ENCODE data around the gene TC2N.

TC2N gene

GRCh38 chr14:91843437-91843836, 23.9 kb downstream of the TC2N start:
- Histone ChIP-seq H3K36me3 (ENCODE audit: insufficient read depth, low read length) (no peaks in the 10 kb centered on the region), H3K4me1 (ENCODE audit: insufficient read depth, low read length) (no peaks in the 10 kb centered on the region), H3K9ac (ENCODE audit: low read depth, low read length) (no peak overlapping the region), H3K9me3 (ENCODE audit: control insufficient read depth, insufficient read depth, low read length) (no peaks in the 10 kb centered on the region)

GRCh38 chr14:91841065-91841464, 26.3 kb downstream of the TC2N start:
- no peaks in the 10 kb centered on the region for H3K36me3 ChIP-seq (ENCODE audit: insufficient read depth, low read length)
- H3K9ac ChIP-seq (ENCODE audit: low read depth, low read length) = no peak overlapping the region
- H3K4me1 ChIP-seq (ENCODE audit: insufficient read depth, low read length) = no peaks in the 10 kb centered on the region
- H3K9me3 ChIP-seq (ENCODE audit: control insufficient read depth, insufficient read depth, low read length) = no peaks in the 10 kb centered on the region

- no peaks in the 10 kb centered on the region for H3K9me3 ChIP-seq (ENCODE audit: control insufficient read depth, insufficient read depth, low read length)
- H3K4me1 ChIP-seq (ENCODE audit: insufficient read depth, low read length) = no peaks in the 10 kb centered on the region; the same call in 1 of the 2 replicates
- no peaks in the 10 kb centered on the region for H3K36me3 ChIP-seq (ENCODE audit: insufficient read depth, low read length)
- H3K9ac ChIP-seq (ENCODE audit: low read depth, low read length) = no peak overlapping the region
Observed at GRCh38 chr14:91839749-91840148, 27.6 kb downstream of the TC2N start.

GRCh38 chr14:91837076-91837475, 30.3 kb downstream of the TC2N start:
- peaks cover 4% of the 10 kb centered on the region; the same call in 1 of the 2 replicates for H3K4me1 ChIP-seq (ENCODE audit: insufficient read depth, low read length)
- no peaks in the 10 kb centered on the region for H3K9me3 ChIP-seq (ENCODE audit: control insufficient read depth, insufficient read depth, low read length)
- H3K9ac ChIP-seq (ENCODE audit: low read depth, low read length) = peak overlapping the region; percentile 55
- no peaks in the 10 kb centered on the region for H3K36me3 ChIP-seq (ENCODE audit: insufficient read depth, low read length)

- Histone ChIP-seq H3K4me1 (ENCODE audit: insufficient read depth, low read length) (peaks cover 7% of the 10 kb centered on the region; the same call in 1 of the 2 replicates), H3K9me3 (ENCODE audit: control insufficient read depth, insufficient read depth, low read length) (no peaks in the 10 kb centered on the region), H3K36me3 (ENCODE audit: insufficient read depth, low read length) (no peaks in the 10 kb centered on the region), H3K9ac (ENCODE audit: low read depth, low read length) (peak overlapping the region; percentile 86)
Observed at GRCh38 chr14:91835920-91836843, 31.2 kb downstream of the TC2N start.

- Histone ChIP-seq H3K9ac (ENCODE audit: low read depth, low read length) (peak overlapping the region; percentile 86), H3K4me1 (ENCODE audit: insufficient read depth, low read length) (peaks cover 7% of the 10 kb centered on the region; the same call in 1 of the 2 replicates), H3K36me3 (ENCODE audit: insufficient read depth, low read length) (no peaks in the 10 kb centered on the region), H3K9me3 (ENCODE audit: control insufficient read depth, insufficient read depth, low read length) (no peaks in the 10 kb centered on the region)
Observed at GRCh38 chr14:91835197-91835919, 32.0 kb downstream of the TC2N start.

- Histone ChIP-seq H3K36me3 (ENCODE audit: insufficient read depth, low read length) (no peaks in the 10 kb centered on the region), H3K9me3 (ENCODE audit: control insufficient read depth, insufficient read depth, low read length) (no peaks in the 10 kb centered on the region), H3K4me1 (ENCODE audit: insufficient read depth, low read length) (peaks cover 7% of the 10 kb centered on the region; the same call in 1 of the 2 replicates), H3K9ac (ENCODE audit: low read depth, low read length) (no peak overlapping the region)
Observed at GRCh38 chr14:91834571-91834970, 32.8 kb downstream of the TC2N start.

GRCh38 chr14:91831337-91831736, 36.0 kb downstream of the TC2N start:
- H3K9me3 ChIP-seq (ENCODE audit: control insufficient read depth, insufficient read depth, low read length) = peaks cover 6% of the 10 kb centered on the region
- no peak overlapping the region for H3K9ac ChIP-seq (ENCODE audit: low read depth, low read length)
- H3K4me1 ChIP-seq (ENCODE audit: insufficient read depth, low read length) = peaks cover 7% of the 10 kb centered on the region; the same call in 1 of the 2 replicates
- no peaks in the 10 kb centered on the region for H3K36me3 ChIP-seq (ENCODE audit: insufficient read depth, low read length)

- Histone ChIP-seq H3K9me3 (ENCODE audit: control insufficient read depth, insufficient read depth, low read length) (peaks cover 6% of the 10 kb centered on the region), H3K4me1 (ENCODE audit: insufficient read depth, low read length) (peaks cover 7% of the 10 kb centered on the region; the same call in 1 of the 2 replicates), H3K36me3 (ENCODE audit: insufficient read depth, low read length) (no peaks in the 10 kb centered on the region), H3K9ac (ENCODE audit: low read depth, low read length) (no peak overlapping the region)
Observed at GRCh38 chr14:91830777-91831176, 36.6 kb downstream of the TC2N start.

- Histone ChIP-seq H3K36me3 (ENCODE audit: insufficient read depth, low read length) (no peaks in the 10 kb centered on the region), H3K9me3 (ENCODE audit: control insufficient read depth, insufficient read depth, low read length) (peaks cover 6% of the 10 kb centered on the region), H3K4me1 (ENCODE audit: insufficient read depth, low read length) (peaks cover 6% of the 10 kb centered on the region; the same call in 1 of the 2 replicates), H3K9ac (ENCODE audit: low read depth, low read length) (no peak overlapping the region)
Observed at GRCh38 chr14:91829511-91829910, 37.8 kb downstream of the TC2N start.

- H3K36me3 ChIP-seq (ENCODE audit: insufficient read depth, low read length) = no peaks in the 10 kb centered on the region
- H3K4me1 ChIP-seq (ENCODE audit: insufficient read depth, low read length) = peaks cover 3% of the 10 kb centered on the region; the same call in 1 of the 2 replicates
- peaks cover 6% of the 10 kb centered on the region for H3K9me3 ChIP-seq (ENCODE audit: control insufficient read depth, insufficient read depth, low read length)
- no peak overlapping the region for H3K9ac ChIP-seq (ENCODE audit: low read depth, low read length)
Observed at GRCh38 chr14:91827746-91828145, 39.6 kb downstream of the TC2N start.

GRCh38 chr14:91817566-91818325, 49.6 kb downstream of the TC2N start:
- Histone ChIP-seq H3K4me1 (ENCODE audit: insufficient read depth, low read length) (no peaks in the 10 kb centered on the region), H3K9me3 (ENCODE audit: control insufficient read depth, insufficient read depth, low read length) (no peaks in the 10 kb centered on the region), H3K9ac (ENCODE audit: low read depth, low read length) (no peak overlapping the region), H3K36me3 (ENCODE audit: insufficient read depth, low read length) (no peaks in the 10 kb centered on the region)

GRCh38 chr14:91814317-91814716, 53.0 kb downstream of the TC2N start:
- Histone ChIP-seq H3K9me3 (ENCODE audit: control insufficient read depth, insufficient read depth, low read length) (no peaks in the 10 kb centered on the region), H3K4me1 (ENCODE audit: insufficient read depth, low read length) (no peaks in the 10 kb centered on the region), H3K36me3 (ENCODE audit: insufficient read depth, low read length) (no peaks in the 10 kb centered on the region; the same call in 1 of the 2 replicates), H3K9ac (ENCODE audit: low read depth, low read length) (no peak overlapping the region)

GRCh38 chr14:91810699-91811098, 56.6 kb downstream of the TC2N start:
- Histone ChIP-seq H3K36me3 (ENCODE audit: insufficient read depth, low read length) (no peaks in the 10 kb centered on the region; the same call in 1 of the 2 replicates), H3K9ac (ENCODE audit: low read depth, low read length) (no peak overlapping the region), H3K4me1 (ENCODE audit: insufficient read depth, low read length) (no peaks in the 10 kb centered on the region), H3K9me3 (ENCODE audit: control insufficient read depth, insufficient read depth, low read length) (peaks cover 11% of the 10 kb centered on the region)

Data from ES-I3 (cell line).